ENCODE data around the gene ISG20. TPM values are rescaled to one million over a fixed set of nuclear protein-coding genes. Genes with fewer than 3 reads are reported as not detected.
A peak's percentile ranks its signal among the peaks of the same experiment; 100 is the strongest.

Gene ISG20
- total RNA-seq, result 2.5 TPM
- long read RNA-seq, result 0 reads

DNA sequence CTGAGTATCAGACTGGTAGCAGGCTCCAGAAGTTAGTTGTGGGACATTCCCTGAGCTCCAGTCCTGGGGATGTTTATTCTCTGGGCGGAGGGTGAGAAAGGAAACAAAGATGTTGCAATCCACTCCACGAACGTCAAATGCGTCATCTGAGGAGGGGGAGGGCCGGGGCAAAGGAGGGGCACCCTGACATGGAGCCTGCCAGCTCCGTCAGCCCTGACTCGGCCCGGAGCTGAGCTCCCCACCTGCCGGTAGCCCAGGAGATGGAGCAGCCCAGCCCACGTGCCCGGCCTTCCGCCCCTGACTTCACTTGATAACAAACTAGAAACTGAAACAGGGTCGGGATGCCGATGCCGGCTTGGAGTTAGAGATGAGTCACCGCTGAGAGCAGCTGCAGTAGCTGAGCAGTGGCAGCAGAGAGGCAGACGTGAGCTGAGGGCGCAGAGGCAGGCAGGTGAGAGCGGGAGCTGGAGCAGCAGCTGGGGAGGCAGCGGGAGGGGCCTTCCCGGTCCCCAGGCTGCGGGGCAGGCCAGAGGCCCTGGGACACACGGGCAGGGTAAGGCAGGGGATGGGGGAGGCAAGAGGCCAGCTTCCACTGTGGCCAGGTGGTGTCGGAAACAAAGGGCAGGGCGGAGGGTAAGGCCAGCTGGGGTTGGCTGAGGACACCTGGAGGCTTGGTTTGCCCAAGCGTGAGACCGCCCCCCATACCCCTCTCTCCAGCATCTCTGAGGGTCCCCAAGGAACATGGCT is at the start of gene ISG20:
ISG20 (plus strand) TSS at position 391 of the 747 bp plus-strand sequence; CDS start at position 742, 351 bp downstream.
- intact Hi-C loops (cut with DNase I), result no loop called here
- peak; percentile 91 for ATAC-seq (ENCODE audit: poor library complexity)
- peak; percentile 92 for DNase-seq

DNA sequence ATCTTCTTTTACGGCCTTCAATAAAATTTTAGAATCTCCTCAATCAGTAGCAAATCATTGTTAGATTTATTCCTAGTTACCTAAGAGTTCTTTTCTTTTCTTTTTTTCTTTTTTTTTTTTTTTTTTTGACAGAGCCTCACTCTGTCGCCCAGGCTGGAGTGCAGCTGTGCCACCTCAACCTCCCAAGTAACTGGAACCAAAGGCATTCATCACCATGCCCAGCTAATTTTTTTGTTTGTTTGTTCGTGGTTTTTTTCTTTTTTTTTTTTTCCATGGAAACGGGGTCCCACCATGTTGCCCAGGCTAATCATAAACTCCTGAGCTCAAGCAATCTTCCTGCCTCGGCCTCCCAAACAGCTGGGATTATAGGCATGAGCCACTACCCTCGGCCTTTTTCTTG is 48.1 kb upstream of the ISG20 start:
- no peak for DNase-seq
- intact Hi-C loops (cut with DNase I), result no loop called here
- ATAC-seq (ENCODE audit: poor library complexity), result no peak

DNA sequence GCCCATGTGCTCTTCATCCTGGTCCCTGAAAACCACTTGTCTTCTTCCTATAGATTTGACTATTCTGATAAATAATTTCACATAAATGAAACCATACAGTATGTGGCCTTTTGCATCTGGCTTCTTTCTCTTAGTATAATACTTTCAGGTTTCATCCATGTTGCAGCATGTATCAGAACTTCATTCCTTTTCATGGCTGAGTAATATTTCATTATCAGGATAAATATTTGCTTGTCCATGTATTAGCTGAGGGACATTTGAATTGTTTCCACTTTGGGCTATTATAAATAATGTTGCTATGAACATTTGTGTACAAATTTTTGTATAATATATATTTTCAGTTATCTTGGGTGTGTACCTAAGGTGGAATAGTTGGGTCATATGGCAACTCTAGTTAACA is 47.4 kb upstream of the ISG20 start:
- intact Hi-C loops (cut with DNase I), result no loop called here
- DNase-seq, result no peak
- ATAC-seq (ENCODE audit: poor library complexity), result no peak

DNA sequence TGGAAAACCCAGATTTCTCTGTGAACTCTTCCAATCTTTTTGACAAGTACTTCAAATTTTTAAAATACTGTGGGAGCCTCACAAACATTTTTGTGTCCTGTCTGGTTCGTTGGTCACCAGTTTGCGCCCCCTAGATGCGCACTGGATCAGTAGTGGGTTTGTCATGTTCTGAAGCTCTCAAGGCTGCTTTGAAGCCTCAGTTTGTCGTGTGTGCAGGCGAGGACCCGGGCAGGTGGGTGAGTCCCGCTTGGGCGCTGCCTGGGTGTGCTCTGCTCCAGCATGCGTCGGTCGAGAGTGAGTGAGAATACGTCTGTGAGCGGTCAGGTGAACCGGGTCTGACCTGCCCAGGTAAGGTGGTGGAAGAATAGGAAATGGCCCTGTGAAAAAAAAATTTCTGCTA is 34.9 kb upstream of the ISG20 start:
- DNase-seq, result no peak
- intact Hi-C loops (cut with DNase I), result no loop called here
- no peak for ATAC-seq (ENCODE audit: poor library complexity)

DNA sequence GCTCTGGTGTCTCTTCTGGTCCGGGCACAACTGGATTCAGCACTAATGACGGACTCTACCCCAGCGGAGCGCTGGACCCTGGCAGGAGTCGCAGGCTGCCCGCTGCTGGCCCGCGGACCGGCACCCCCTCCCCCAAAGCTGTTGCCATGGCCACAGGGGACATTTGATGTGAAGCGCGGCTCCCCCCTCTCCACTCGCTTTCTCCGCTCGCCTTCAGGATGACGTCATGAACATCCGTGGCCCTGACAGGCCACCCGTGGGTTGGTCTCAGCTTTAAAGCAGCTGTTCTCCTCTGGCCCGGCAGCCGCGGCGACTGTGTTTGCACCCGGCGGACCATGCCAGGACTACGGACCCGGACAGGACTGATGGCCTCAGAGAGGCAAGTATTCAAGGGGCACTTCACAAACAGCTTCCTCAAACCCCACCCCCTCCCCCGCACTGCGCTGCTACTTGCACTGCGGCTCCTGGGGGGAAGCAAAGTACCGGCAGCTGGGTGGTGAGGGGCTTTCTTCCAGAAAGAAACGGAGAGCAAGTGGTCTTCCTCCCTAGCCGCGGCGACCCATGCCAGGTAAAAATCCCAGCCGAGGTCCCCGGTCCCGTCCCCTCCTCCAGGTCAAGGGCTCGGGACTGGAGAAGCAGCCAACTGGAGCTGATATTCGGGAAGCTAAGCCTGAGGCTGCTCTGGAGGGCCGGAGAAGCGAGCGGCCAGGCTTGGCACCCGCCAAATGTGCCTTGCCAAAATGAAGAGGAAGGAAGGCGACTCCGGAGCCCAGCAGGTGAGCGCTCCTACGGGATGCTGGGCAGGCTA is 34.2 kb upstream of the ISG20 start:
- intact Hi-C loops (cut with DNase I), result no loop called here
- DNase-seq (no peak), ATAC-seq (ENCODE audit: poor library complexity) (no peak)

DNA sequence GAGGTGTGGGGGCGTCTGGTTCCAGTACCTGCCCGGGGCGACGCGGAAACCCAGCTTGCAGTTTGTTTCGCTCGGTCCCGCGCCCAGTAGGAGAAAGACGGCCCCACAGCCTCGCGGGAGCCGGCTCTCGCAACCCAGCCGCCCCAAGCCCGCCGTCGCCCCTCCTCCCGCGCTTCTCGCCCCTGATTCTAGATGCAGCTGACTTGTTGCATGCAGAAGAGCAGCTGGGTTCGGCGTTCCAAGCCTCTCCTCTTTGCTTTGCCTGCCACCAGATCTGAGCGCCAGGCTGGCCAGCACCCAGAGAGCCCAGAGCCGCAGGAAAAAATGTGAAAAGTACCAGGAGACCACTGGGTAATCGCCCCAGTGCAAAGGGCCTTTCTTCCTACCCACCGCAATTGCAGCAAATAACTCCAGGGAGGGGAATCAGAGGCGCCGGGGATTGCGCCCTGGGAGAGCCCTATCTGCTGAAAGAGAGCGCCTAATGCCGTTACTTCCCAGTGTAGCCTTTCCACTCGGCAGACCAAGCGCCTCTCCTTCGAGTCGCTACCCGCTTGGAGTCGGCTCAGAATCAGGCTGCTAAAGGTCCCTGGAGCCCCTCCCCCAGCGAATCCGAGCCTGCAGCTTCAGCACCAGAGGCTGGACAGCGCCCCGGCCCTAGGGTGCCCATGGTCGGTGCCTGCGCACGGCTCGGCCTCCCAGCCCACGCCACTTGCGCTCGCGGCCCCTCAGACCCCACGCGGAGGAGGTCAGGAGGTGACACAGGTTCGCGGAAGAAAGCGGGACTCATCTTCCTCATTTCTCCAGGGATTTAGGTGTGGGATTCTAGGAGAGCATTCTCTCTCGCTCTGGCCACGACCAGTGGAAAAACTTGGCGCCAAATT is 33.4 kb upstream of the ISG20 start:
- ATAC-seq (ENCODE audit: poor library complexity), result peak; percentile 92
- intact Hi-C loops (cut with DNase I), result no loop called here
- DNase-seq, result peak; percentile 70

DNA sequence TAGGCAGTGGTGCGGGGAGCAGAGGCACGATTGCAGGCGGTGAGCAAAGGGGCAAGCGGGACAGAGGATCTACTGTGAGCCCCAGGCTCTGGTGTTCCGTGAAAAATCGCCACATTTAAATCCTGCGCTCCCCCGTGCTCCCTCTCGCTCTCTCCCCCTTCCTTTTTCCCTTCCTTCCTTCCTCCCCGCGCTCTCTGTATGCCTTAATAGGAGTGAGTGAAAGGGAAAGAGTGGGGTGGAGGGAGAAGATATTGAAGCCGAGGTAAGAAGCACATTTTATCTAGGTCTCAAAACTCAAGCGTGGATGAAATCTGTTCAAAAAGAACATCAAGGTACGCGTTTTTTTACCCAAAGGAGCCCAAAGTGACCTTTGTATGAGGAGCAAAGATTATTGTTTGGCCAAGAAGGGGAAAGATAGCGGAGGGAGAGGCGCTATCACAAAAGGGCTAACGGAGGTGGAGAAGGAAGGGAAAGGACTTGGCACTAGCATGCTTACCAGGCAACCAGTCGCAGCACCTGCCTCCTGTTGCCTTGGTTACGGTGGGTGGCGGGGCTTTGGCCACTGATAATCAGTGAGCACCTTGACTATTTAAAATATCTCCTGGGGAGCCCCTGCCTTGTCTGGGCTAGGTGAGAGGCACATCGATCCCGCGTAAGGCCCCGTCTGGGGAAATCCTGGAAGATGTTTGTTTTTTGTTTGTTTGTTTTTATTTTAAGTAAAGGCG is 32.6 kb upstream of the ISG20 start:
- intact Hi-C loops (cut with DNase I), result no loop called here
- DNase-seq, result no peak
- ATAC-seq (ENCODE audit: poor library complexity), result no peak

DNA sequence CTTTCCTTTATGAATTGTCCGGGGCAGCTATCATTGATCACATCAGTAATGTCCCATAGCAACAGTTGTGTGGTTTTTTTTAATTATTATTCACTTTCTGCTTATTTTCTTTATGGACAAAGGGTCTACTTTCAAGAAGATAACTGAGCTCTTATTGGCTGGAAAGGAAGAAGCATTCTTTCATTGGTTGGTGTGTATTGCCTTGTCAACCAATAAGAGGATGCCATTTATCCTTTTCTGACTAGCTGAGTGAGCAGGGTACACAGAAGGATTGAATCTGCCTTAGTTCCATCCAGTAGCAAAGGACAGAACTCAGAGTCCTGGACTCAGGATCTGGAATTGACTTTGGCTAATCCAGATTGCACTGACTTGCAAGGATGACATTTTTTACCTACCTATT is 30.9 kb upstream of the ISG20 start:
- no peak for DNase-seq

DNA sequence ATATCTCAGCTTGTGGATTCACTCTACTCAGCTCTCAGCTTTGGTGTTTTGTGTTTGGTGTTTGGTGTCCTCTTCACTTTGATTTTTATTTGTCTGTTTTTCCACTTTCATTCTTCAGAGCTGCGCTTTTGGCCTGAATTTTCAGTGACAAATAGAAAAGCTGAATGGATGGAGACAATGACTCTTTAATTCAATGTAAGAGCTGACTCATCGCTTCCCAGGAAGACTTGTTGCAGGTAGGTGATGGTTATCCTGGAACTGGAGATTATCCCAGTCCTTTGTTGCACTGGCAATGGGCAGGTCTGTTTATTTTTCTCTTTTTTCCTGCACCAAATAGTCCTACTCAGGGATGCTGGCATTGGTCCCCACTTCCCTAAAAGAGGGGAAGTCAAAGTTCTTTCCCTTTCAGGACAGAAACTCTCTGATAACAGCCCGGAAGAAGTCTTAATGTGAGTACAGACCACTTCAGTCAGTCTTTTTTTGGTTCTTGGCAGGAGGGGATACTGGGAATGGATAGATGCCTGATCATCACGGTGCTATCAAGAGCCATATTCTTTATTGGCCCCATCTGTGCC is 30.1 kb upstream of the ISG20 start:
- ATAC-seq (ENCODE audit: poor library complexity), result no peak
- DNase-seq, result no peak
- intact Hi-C loops (cut with DNase I), result no loop called here

More for the DNA sequence above, 30.9 kb upstream of the ISG20 start:
- intact Hi-C loops (cut with DNase I), result no loop called here
- no peak for ATAC-seq (ENCODE audit: poor library complexity)

DNA sequence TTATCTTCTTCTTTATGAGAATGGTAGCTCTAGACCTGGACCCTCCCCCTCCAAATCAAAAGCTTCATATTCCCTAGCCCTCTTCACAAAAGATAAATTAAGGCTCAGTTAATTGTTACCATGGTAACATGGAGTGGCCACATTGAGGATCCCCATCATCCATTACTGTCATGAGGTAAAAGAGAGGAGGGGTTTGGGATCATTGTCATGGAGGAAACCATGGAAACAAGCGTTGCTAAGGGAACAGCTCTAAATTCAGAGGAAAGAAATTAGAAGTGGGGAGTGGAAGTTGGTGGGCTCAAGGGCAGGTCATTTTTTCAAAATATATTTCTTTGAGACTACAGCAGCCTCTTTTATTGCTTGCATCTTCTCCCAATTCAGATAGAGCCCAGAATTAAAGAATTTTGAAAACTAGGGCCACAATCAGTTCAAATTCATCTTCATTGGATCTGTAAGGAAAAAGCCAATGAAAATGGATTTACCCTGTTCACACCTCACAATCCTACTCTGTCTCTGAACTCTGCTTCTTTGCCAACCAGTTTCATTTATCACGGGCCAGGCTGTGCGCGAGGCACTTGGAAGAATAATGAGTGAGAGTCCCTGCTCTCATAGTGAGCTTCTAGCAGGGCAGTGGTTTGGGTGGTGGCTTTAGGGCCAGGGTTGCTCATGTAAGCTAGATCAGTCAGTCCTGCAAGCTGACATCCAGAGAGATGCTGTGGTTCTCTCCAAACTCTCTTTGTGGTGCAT is 29.3 kb upstream of the ISG20 start:
- intact Hi-C loops (cut with DNase I), result no loop called here
- DNase-seq (no peak), ATAC-seq (ENCODE audit: poor library complexity) (no peak)

DNA sequence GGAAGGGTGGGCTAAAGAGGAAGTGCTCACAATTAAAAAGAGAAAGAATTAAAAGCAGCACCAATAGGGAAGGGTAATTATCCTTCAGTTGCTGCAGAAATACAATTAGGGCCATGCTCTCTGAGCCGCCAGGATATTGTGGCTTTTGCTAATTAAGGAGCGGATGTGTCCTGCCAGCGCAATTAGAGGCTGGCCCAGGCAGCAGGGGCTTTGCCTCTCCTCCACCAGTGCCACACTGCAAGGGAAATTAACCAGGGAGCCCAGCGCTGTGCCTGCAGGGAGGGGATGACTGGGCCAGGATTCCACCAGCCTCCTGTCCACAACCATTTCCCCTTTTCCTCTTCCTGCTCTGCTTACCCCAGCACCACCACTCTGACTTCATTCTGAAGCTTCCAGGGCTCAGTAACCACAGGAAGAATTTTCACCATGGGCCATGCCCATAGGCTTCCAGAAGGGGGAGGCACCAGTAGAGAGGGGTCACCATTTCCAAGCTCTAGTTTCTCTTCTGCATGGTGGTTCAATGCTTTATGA is 28.1 kb upstream of the ISG20 start:
- intact Hi-C loops (cut with DNase I), result no loop called here
- DNase-seq, result no peak
- ATAC-seq (ENCODE audit: poor library complexity), result no peak

DNA sequence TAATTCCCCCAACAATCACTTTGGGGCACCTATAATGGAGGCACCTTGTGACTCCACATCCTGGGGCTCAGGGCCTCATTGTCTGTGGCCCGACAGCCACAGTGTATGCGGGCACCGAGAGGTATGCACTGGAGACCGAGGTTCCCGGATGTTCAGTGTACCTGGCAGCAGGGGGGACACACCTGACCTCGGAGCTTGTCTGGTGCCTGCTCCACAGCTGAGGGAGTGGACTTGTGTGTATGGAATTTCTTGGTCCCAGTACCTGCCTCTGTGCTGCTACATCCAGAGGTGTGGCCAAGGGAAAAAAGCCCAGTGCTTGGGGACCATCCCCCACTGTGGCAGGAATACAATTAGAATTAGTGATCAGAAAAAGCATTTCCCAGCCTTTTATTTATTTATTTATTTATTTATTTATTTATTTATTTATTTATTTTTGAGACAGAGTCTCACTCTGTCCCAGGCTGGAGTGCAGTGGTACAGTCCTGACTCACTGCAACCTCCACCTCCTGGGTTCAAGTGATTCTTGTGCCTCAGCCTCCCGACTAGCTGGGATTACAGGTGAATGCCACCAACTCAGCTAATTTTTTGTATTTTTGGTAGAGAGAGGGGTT is 26.5 kb upstream of the ISG20 start:
- DNase-seq (no peak), ATAC-seq (ENCODE audit: poor library complexity) (no peak)
- intact Hi-C loops (cut with DNase I), result no loop called here

DNA sequence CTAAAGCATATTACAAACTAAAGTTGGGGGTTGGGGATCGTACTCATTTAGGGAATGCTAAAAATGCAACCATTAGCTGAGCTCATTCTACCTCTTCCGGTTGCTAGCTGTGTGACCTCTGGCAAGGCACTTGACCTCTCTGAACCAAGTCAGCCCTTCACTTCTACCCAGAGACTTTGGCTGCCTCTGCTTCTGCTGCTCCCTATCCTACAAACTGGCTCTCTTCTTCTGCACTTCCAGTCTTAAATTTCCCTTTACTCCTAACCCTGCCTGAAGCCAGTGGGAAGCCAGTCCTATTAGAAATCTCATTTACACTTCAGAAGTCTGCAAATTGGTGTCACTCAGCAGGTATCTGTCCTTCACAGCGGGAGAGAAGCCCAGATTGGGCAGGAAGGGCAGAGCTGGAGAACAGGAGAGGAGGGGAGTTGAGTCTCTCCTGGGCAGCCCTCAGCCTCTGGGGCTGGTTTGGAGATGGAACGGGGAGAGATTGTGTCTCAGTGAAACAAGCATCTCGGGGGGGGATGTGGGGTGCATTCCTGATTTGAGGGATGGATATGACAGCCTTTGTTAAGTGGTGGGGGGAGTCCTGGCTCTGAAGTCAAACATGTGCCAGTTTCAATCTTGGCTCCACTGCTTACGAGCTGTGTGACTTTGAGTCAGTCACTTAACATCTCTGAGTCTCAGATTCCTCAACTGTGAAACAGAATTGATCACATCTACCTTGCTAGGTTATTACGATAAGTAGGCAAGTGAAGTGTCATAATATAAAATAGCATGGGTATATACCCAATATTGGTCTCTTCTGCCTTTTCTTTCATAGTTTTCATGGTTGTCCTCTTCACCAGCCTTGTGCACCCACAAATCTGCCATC is 25.5 kb upstream of the ISG20 start:
- DNase-seq, result no peak
- ATAC-seq (ENCODE audit: poor library complexity), result no peak
- intact Hi-C loops (cut with DNase I), result no loop called here

DNA sequence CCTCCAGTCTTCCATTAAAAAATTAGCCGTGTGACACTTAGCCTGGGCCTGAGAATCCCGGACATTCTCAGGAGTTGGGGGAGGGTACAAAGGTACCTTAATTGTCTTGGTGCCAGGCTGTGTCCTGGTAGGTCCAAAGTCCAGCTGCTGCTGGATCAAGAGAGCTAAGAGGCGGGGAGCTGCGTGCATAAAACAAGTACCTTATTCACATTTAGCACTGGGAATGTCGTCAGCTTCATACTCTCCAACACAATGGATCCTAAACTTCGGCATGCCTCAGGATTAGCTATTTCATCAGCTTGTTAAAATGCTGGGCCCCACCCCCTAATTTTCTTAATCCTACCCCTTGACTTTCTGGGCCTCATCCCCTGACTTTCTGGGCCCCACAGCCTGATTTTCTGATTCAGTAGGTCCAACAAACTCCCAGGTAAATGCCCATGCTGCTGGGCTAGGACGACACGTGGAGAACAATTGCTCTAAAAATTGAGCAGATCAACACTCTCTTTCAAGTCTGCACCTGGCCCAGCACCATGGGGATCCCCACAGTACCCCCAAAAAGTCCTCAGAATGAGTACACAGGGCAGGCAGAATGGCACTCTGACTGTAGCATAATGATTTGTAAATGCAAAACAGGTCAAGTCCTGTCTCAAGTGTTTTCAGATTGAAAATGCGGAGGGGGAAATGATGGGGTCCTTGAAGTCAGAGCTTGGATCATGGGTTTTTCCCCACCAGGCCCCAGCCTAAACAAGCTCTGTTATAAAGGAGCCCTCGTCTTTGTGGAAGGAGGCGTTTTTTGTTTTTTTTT is 23.3 kb upstream of the ISG20 start:
- DNase-seq (no peak), ATAC-seq (ENCODE audit: poor library complexity) (no peak)
- intact Hi-C loops (cut with DNase I), result loop anchor here (2.0 kb wide), 1 partner anchor 137 kb away; no protein-coding TSS in a partner anchor

DNA sequence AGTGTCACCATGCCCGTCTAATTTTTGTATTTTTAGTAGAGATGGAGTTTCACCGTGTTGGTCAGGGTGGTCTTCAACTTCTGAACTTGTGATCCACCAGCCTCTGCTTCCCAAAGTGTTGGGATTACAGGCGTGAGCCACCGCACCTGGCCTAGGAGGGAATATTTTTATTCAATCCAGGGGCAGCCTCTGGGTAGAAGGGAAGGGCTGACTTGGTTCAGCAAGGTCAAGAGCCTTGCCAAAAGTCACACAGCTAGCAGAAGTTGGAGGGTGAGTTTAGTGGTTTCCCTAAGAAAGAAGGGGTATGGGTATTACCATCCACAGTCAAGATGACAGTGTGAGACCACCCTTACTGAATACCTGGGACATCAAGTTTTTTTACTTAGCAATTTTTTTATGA is 22.6 kb upstream of the ISG20 start:
- DNase-seq (no peak), ATAC-seq (ENCODE audit: poor library complexity) (no peak)
- intact Hi-C loops (cut with DNase I), result no loop called here
